DND-41 (cell line): ENCODE results near the gene HKDC1.
A peak's percentile ranks its signal among the peaks of the same experiment; 100 is the strongest.

Experiments
- ATAC-seq: fragments of 200-7000 bp; cut with Tn5 transposase; 3 replicates; pipeline ENCODE4 v1.9.1; 2021; ENCODE audit warnings: low read depth; ENCODE audit not compliant: insufficient read depth
- DNase-seq: peaks from one replicate; pipeline ENCODE4 v3.0.0-alpha.2; 2020
- H2AFZ ChIP-seq: 2 replicates; pipeline ENCODE4 v1.6.0; 2012; ENCODE audit warnings: low read depth, low read length
- H3K27ac ChIP-seq: 2 replicates; pipeline ENCODE4 v1.5.1; 2012; ENCODE audit warnings: low read length, inconsistent platforms
- H3K27me3 ChIP-seq: fragments of 200-600 bp; sonication (generic); 2 replicates; pipeline ENCODE4 v1.6.0; 2012; ENCODE audit warnings: low read length, mild to moderate bottlenecking, inconsistent platforms; ENCODE audit not compliant: insufficient read depth, poor library complexity
- H3K36me3 ChIP-seq: 2 replicates; pipeline ENCODE4 v1.5.1; 2012; ENCODE audit warnings: low read length, inconsistent platforms; ENCODE audit not compliant: insufficient read depth
- H3K4me1 ChIP-seq: 2 replicates; pipeline ENCODE4 v1.5.1; 2012; ENCODE audit warnings: mild to moderate bottlenecking, low read length; ENCODE audit not compliant: insufficient read depth
- H3K4me2 ChIP-seq: 2 replicates; pipeline ENCODE4 v1.6.0; 2012; ENCODE audit warnings: mild to moderate bottlenecking, moderate library complexity, low read length, inconsistent platforms; ENCODE audit not compliant: insufficient read depth
- H3K4me3 ChIP-seq, 2 experiments: fragments of 200-600 bp in 1 of 2; shearing (Covaris generic) in 1 of 2; 2 replicates each; pipeline ENCODE4 v1.5.1; 2012 to 2016; ENCODE audit warnings: inconsistent platforms in 2 of 2, low read length in 2 of 2, mild to moderate bottlenecking in 2 of 2, low read depth in 1 of 2, moderate library complexity in 1 of 2
- H3K79me2 ChIP-seq: 2 replicates; pipeline ENCODE4 v1.6.0; 2012; ENCODE audit warnings: low read length, inconsistent platforms; ENCODE audit not compliant: insufficient read depth
- H3K9ac ChIP-seq: 2 replicates; pipeline ENCODE4 v1.6.0; 2012; ENCODE audit warnings: low read depth, mild to moderate bottlenecking, inconsistent platforms, low read length, moderate library complexity
- H3K9me3 ChIP-seq: 2 replicates; pipeline ENCODE4 v1.5.1; 2012; ENCODE audit warnings: low read length, moderate library complexity, mild to moderate bottlenecking, inconsistent platforms; ENCODE audit not compliant: insufficient read depth, severe bottlenecking
- H4K20me1 ChIP-seq: 2 replicates; pipeline ENCODE4 v1.6.0; 2012; ENCODE audit warnings: low read length; ENCODE audit not compliant: insufficient read depth
- EZH2 ChIP-seq: IDR thresholded peaks from 3 replicates; pipeline ENCODE4 v1.6.1; 2012; ENCODE audit warnings: borderline replicate concordance, low read depth, mild to moderate bottlenecking, moderate library complexity, low read length, inconsistent platforms; ENCODE audit not compliant: severe bottlenecking
- TF ChIP-seq, protein P1 (sequence below): IDR thresholded peaks from 2 replicates; pipeline ENCODE4 v1.5.1; 2012; ENCODE audit warnings: borderline replicate concordance, low read length, moderate library complexity, mild to moderate bottlenecking; ENCODE audit not compliant: poor library complexity, severe bottlenecking; ENCODE audit errors: extremely low read depth

HKDC1 gene

DNA sequence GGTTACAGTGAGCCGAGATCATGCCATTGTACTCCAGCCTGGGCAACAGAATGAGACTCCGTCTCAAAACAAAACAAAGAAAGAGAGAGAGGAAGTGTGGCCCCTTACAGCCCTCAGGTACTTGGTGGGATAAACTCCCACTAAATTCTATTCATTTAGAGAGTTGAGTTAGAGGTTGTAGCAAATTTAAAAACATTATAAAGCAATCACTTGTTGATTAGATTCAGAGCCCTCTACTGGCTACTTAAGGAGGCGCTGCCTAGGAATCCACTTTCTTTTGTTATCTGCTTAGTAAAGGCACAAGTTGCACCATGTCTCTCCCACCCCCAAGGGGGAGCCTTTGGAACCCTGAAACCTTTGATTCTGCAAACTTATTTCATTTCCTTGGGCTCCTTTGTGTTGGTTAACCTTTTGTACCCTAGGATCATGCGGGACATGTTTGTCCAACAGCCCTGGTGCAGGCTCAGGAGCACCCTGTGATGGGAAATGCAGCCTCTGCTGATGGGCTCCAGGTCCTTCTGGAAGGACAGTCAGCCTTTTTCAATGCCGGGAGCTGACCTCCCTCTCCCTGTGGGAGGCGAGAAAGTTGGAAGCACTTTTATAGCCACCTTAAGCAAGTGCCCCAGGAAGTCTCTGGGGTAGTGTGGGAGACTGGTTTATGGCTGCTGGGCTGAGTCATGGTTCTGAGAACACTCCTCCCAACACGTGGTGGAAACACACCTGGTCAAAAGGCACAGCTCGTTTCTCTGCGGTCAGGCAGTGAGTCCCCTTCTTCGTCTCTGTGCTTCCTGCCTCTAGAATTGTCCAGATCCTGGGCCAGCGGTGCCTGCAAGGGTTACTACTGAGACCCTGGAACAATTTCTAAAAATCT lies 2.3 kb downstream of the HKDC1 start:
- Histone ChIP-seq H3K9ac (peak overlapping the region; percentile 36), H2AFZ (peak overlapping the region; percentile 67), H3K27me3 (no peaks in the 10 kb centered on the region), H3K79me2 (no peaks in the 10 kb centered on the region), H3K27ac (peak overlapping the region; percentile 76), H3K4me2 (peak overlapping the region; percentile 53), H3K4me3 (no peak overlapping the region; a peak in 1 of 4 replicates), H3K4me1 (peaks cover 34% of the 10 kb centered on the region), H4K20me1 (no peaks in the 10 kb centered on the region), H3K36me3 (no peaks in the 10 kb centered on the region), H3K9me3 (no peaks in the 10 kb centered on the region)
- TF ChIP-seq EZH2 = no peak
- TF ChIP-seq, protein P1, sequence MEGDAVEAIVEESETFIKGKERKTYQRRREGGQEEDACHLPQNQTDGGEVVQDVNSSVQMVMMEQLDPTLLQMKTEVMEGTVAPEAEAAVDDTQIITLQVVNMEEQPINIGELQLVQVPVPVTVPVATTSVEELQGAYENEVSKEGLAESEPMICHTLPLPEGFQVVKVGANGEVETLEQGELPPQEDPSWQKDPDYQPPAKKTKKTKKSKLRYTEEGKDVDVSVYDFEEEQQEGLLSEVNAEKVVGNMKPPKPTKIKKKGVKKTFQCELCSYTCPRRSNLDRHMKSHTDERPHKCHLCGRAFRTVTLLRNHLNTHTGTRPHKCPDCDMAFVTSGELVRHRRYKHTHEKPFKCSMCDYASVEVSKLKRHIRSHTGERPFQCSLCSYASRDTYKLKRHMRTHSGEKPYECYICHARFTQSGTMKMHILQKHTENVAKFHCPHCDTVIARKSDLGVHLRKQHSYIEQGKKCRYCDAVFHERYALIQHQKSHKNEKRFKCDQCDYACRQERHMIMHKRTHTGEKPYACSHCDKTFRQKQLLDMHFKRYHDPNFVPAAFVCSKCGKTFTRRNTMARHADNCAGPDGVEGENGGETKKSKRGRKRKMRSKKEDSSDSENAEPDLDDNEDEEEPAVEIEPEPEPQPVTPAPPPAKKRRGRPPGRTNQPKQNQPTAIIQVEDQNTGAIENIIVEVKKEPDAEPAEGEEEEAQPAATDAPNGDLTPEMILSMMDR = peak; percentile 80
- DNase-seq (peak; percentile 83), ATAC-seq (peak; percentile 92)

DNA sequence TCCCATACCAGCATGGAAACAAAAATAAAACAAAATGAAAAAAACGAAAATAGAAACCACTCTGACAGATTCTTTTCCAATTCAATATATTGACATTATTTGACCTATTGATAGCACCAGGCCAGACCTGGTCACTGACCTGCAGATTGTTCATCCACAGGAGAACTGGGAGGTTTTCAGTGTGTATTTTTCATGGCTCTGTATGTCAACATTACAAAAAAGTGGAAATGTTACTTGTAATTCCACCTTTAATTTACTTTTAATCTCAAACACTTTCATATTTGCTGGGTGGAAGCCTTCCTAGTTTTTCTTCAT lies 2.9 kb downstream of the HKDC1 start:
- Histone ChIP-seq H3K27me3 (no peaks in the 10 kb centered on the region), H3K36me3 (no peaks in the 10 kb centered on the region), H3K4me2 (peak overlapping the region; percentile 53), H2AFZ (no peak overlapping the region), H3K79me2 (no peaks in the 10 kb centered on the region), H3K4me3 (no peak overlapping the region), H4K20me1 (no peaks in the 10 kb centered on the region), H3K4me1 (peaks cover 35% of the 10 kb centered on the region), H3K9ac (0 out of 2 replicates have a peak overlapping the region, but pooled peaks have one; percentile 36), H3K27ac (peak overlapping the region; percentile 76), H3K9me3 (no peaks in the 10 kb centered on the region)
- ATAC-seq = no peak
- TF ChIP-seq EZH2 = no peak
- TF ChIP-seq, protein P1 = no peak
- DNase-seq = no peak

DNA sequence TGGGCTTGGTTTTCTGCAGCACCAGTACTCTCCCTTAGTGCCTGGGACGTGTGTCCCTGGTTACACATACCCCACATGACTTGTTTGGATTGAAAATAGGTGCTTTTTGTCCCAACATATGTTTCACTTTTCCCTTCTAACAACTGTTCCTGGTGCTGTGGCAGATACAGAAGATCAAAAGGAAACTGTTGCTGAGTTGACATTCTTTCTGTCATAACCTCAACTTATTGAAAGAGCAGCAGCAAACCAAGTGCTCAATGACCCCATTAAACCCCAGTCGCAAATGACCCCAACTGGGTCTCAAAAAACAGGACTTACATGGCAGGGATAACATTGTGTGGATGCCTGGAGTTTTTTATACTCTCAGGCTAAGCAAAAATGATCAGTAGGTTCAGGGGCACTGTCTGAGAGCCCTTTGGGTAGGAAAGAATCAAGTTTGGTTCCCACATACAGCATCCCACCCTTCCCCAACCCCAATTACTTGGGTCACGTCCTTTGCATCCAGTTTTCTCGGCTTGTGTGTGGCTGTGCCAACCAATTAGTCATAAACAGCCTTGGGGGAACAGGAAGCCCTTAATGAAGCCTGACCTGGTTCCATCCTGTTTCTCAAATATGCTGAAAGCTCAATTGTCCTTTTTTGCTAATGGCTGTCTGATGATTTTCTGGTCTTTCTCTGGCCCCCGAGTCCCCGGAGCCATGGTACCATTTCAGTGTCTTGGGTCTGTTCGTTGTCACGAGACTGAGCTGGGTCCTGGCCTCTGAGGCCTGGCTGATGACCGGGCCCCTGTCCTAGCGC lies 4.9 kb downstream of the HKDC1 start:
- ATAC-seq = no peak
- peak; percentile 10 for DNase-seq
- no peaks in the 10 kb centered on the region for H4K20me1 ChIP-seq
- no peak overlapping the region for H3K4me3 ChIP-seq
- H3K36me3 ChIP-seq = no peaks in the 10 kb centered on the region
- H3K9ac ChIP-seq = no peak overlapping the region
- H2AFZ ChIP-seq = no peak overlapping the region; the same call in 1 of the 2 replicates
- H3K27ac ChIP-seq = peak overlapping the region; percentile 50
- peaks cover 51% of the 10 kb centered on the region for H3K4me1 ChIP-seq
- TF ChIP-seq, protein P1 = no peak
- no peak for TF ChIP-seq EZH2
- no peaks in the 10 kb centered on the region for H3K27me3 ChIP-seq
- H3K79me2 ChIP-seq = no peaks in the 10 kb centered on the region
- H3K4me2 ChIP-seq = no peak overlapping the region
- H3K9me3 ChIP-seq = no peaks in the 10 kb centered on the region
